HEK293 (cell line): ENCODE data around the gene PCSK6.

ENCODE experiments used
- CTCF ChIA-PET: fragments of 350-600 bp; formaldehyde crosslinking; extraction: SDS; loops from one replicate; lab custom pipeline; 2021; ENCODE audit warnings: antibody characterized with exemption; lab: Yijun Ruan, JAX
- POLR2A ChIA-PET: fragments of 300-600 bp; formaldehyde crosslinking; extraction: SDS; loops from one replicate; lab custom pipeline; 2020; ENCODE audit warnings: antibody characterized with exemption, inconsistent platforms; lab: Yijun Ruan, JAX
- H3K27ac ChIP-seq: fragments of 200-500 bp; sonication (Bioruptor generic); 2 replicates; pipeline ENCODE4 v1.5.1; 2014; ENCODE audit warnings: low read depth, low read length, control low read depth, inconsistent platforms; ENCODE audit errors: extremely low read depth
- H3K36me3 ChIP-seq, 2 experiments: fragments of 200-500 bp in 1 of 2; sonication (Bioruptor generic) in 1 of 2; 1 replicate in 1 of 2; 2 replicates in 1 of 2; pipeline ENCODE4 v1.5.1; 2014 to 2017; ENCODE audit warnings: inconsistent platforms in 2 of 2, low read length in 2 of 2; ENCODE audit not compliant: control insufficient read depth in 2 of 2, insufficient read depth in 1 of 2
- H3K4me1 ChIP-seq: fragments of 200-500 bp; sonication (Bioruptor generic); 2 replicates; pipeline ENCODE4 v1.5.1; 2014; ENCODE audit warnings: mild to moderate bottlenecking, low read length, inconsistent platforms; ENCODE audit not compliant: control insufficient read depth, insufficient read depth
- H3K4me3 ChIP-seq: 2 replicates; pipeline ENCODE4 v1.5.1; 2011; ENCODE audit warnings: low read depth, mild to moderate bottlenecking, control low read depth, low read length, moderate library complexity
- H3K9me3 ChIP-seq: fragments of 200-500 bp; sonication (Bioruptor generic); 2 replicates; pipeline ENCODE4 v1.5.1; 2014; ENCODE audit warnings: low read depth, low read length, inconsistent platforms; ENCODE audit not compliant: control insufficient read depth, insufficient read depth
- GLI4 ChIP-seq: fragments of 450-650 bp; formaldehyde crosslinking; IDR thresholded peaks from 2 replicates; pipeline ENCODE4 v1.5.1; 2016; ENCODE audit warnings: missing biosample characterization, missing genetic modification characterization
- MEIS1 ChIP-seq: sonication (generic); formaldehyde crosslinking; IDR thresholded peaks from 2 replicates; pipeline ENCODE4 v1.8.1; 2022; ENCODE audit warnings: missing genetic modification reagents, mild to moderate bottlenecking, borderline replicate concordance
- SCRT1 ChIP-seq: fragments of 450-650 bp; formaldehyde crosslinking; IDR thresholded peaks from 2 replicates; pipeline ENCODE4 v1.5.1; 2016; ENCODE audit warnings: missing biosample characterization, missing genetic modification characterization, borderline replicate concordance
- SCRT2 ChIP-seq: fragments of 450-650 bp; formaldehyde crosslinking; IDR thresholded peaks from 2 replicates; pipeline ENCODE4 v1.5.1; 2016; ENCODE audit warnings: missing biosample characterization, missing genetic modification characterization
- WT1 ChIP-seq: fragments of 450-650 bp; formaldehyde crosslinking; IDR thresholded peaks from 2 replicates; pipeline ENCODE4 v1.5.1; 2016; ENCODE audit warnings: missing biosample characterization, missing genetic modification characterization
- ZBTB10 ChIP-seq: fragments of 450-650 bp; formaldehyde crosslinking; IDR thresholded peaks from 2 replicates; pipeline ENCODE4 v1.5.1; 2016; ENCODE audit warnings: missing biosample characterization, missing genetic modification characterization
- ZBTB20 ChIP-seq: fragments of 450-650 bp; formaldehyde crosslinking; IDR thresholded peaks from 2 replicates; pipeline ENCODE4 v1.5.1; 2016; ENCODE audit warnings: missing biosample characterization, missing genetic modification characterization
- ZFP69B ChIP-seq: fragments of 450-650 bp; formaldehyde crosslinking; IDR thresholded peaks from 2 replicates; pipeline ENCODE4 v1.5.1; 2016; ENCODE audit warnings: missing biosample characterization, missing genetic modification characterization
- ZNF202 ChIP-seq: fragments of 450-650 bp; formaldehyde crosslinking; IDR thresholded peaks from 2 replicates; pipeline ENCODE4 v1.5.1; 2016; ENCODE audit warnings: missing biosample characterization, missing genetic modification characterization, borderline replicate concordance
- ZNF350 ChIP-seq: fragments of 450-650 bp; formaldehyde crosslinking; IDR thresholded peaks from 2 replicates; pipeline ENCODE4 v1.5.0; 2017; ENCODE audit warnings: missing biosample characterization, mild to moderate bottlenecking, missing genetic modification characterization
- ZNF37A ChIP-seq: fragments of 450-650 bp; IDR thresholded peaks from 2 replicates; pipeline ENCODE4 v1.5.1; 2018; ENCODE audit warnings: missing biosample characterization, missing genetic modification characterization
- ZNF394 ChIP-seq: fragments of 450-650 bp; formaldehyde crosslinking; IDR thresholded peaks from 2 replicates; pipeline ENCODE4 v1.5.1; 2016; ENCODE audit warnings: missing biosample characterization, missing genetic modification characterization, mild to moderate bottlenecking, moderate library complexity, borderline replicate concordance
- ZNF510 ChIP-seq: fragments of 450-650 bp; formaldehyde crosslinking; IDR thresholded peaks from 2 replicates; pipeline ENCODE4 v1.5.1; 2018; ENCODE audit warnings: mild to moderate bottlenecking, missing genetic modification characterization, missing biosample characterization; ENCODE audit not compliant: insufficient replicate concordance
- ZNF561 ChIP-seq: fragments of 450-650 bp; IDR thresholded peaks from 2 replicates; pipeline ENCODE4 v1.5.1; 2018; ENCODE audit warnings: missing biosample characterization, missing genetic modification characterization, borderline replicate concordance
- ZNF600 ChIP-seq: fragments of 450-650 bp; formaldehyde crosslinking; IDR thresholded peaks from 2 replicates; pipeline ENCODE4 v1.5.1; 2016; ENCODE audit warnings: missing biosample characterization, missing genetic modification characterization
- ZNF610 ChIP-seq: fragments of 450-650 bp; formaldehyde crosslinking; IDR thresholded peaks from 2 replicates; pipeline ENCODE4 v1.5.1; 2016; ENCODE audit warnings: missing biosample characterization, missing genetic modification characterization, borderline replicate concordance
- ZNF660 ChIP-seq: fragments of 450-650 bp; IDR thresholded peaks from 2 replicates; pipeline ENCODE4 v1.5.1; 2018; ENCODE audit warnings: missing biosample characterization, mild to moderate bottlenecking, missing genetic modification characterization
- ZNF843 ChIP-seq: fragments of 450-650 bp; formaldehyde crosslinking; IDR thresholded peaks from 2 replicates; pipeline ENCODE4 v1.5.1; 2016; ENCODE audit warnings: missing biosample characterization, missing genetic modification characterization
- ZSCAN5A ChIP-seq: fragments of 450-650 bp; formaldehyde crosslinking; IDR thresholded peaks from 2 replicates; pipeline ENCODE4 v1.5.1; 2016; ENCODE audit warnings: missing biosample characterization, missing genetic modification characterization

The PCSK6 gene

GRCh38 chr15:101511717-101512116 lies 22.2 kb upstream of the PCSK6 start (continued):
- TF ChIP-seq ZBTB10 (tag by site-specific recombination) (no peak), ZFP69B (no peak), ZSCAN5A (tag by site-specific recombination) (no peak), ZNF510 (tag by site-specific recombination) (peak; percentile 51), ZNF394 (peak; percentile 71), ZNF202 (tag by site-specific recombination) (0 out of 2 replicates have a peak, but pooled peaks have one; percentile 28), ZNF660 (no peak), ZBTB20 (no peak), ZNF843 (no peak)

GRCh38 chr15:101510212-101511197 lies 21.0 kb upstream of the PCSK6 start:
- Histone ChIP-seq H3K9me3 (peaks cover 2% of the 10 kb centered on the region), H3K4me1 (no peaks in the 10 kb centered on the region), H3K36me3 (no peaks in the 10 kb centered on the region), H3K4me3 (no peak overlapping the region), H3K27ac (no peak overlapping the region)
- POLR2A ChIA-PET: no interaction called here
- CTCF ChIA-PET: interaction anchor here (0.5 to 2.1 kb wide), 5 partner anchors 9 to 131 kb away, joined by 3 to 21 read pairs (median 5); no protein-coding TSS in a partner anchor
- TF ChIP-seq ZNF37A (tag by site-specific recombination) (no peak), ZNF561 (tag by site-specific recombination) (no peak), SCRT2 (tag by site-specific recombination) (peak; percentile 60; the same call in 1 of the 2 replicates), MEIS1 (no peak), GLI4 (tag by site-specific recombination) (no peak), SCRT1 (0 out of 2 replicates have a peak, but pooled peaks have one; percentile 43), ZSCAN5A (tag by site-specific recombination) (no peak), WT1 (no peak), ZNF600 (tag by site-specific recombination) (no peak), ZNF610 (no peak), ZNF350 (tag by site-specific recombination) (no peak)
